Activated gamma-delta T cell treated with Interleukin-2 at 50 U/mL for 16 hours (primary cell): ENCODE data around the gene CYP3A7.
"Not testable (repeated sequence)": the region's sequence is repeated elsewhere in the genome, so short reads cannot be mapped to it uniquely, and the experiment has no call there.

Experiments used
- DNase-seq: peaks from one replicate; pipeline ENCODE4 v3.0.0-alpha.2; 2020

The CYP3A7 gene

DNA sequence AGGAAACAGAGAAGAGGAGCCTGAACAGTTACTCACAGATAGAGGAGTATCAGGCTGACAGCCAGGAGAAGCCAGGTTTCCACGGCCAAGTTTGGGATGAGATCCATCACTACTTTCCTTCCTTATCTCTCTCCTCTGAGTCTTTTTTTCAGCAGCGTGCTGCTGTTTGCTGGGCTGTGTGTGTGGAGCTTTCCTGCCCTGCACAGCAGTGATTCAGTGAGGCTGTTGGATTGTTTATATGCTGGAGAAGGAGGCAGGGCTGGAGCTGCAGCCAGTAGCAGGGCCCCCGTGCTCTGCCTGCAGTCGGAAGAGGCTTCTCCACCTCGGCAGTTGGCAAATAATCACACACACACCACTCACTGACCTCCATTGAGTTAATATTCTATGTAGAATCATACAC lies at the start of gene CYP3A7:
Gene CYP3A7 (minus strand): TSS at position 210 of the 400 bp plus-strand sequence. CDS start 103 bp downstream, at position 107.
- DNase-seq: no peak

DNA sequence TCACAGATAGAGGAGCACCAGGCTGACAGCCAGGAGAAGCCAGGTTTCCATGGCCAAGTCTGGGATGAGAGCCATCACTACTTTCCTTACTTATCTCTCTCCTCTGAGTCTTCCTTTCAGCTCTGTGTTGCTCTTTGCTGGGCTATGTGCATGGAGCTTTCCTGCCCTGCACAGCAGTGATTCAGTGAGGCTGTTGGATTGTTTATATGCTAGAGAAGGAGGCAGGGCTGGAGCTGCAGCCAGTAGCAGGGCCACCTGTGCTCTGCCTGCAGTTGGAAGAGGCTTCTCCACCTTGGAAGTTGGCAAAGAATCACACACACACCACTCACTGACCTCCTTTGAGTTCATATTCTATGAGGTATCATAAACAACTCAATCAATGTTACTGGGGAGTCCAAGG lies 49.0 kb upstream of the CYP3A7 start, which contains the start of gene CYP3A4:
Gene CYP3A4 (minus strand): TSS at position 178 of the 400 bp plus-strand sequence. CDS start 103 bp downstream, at position 75.
- no peak for DNase-seq

DNA sequence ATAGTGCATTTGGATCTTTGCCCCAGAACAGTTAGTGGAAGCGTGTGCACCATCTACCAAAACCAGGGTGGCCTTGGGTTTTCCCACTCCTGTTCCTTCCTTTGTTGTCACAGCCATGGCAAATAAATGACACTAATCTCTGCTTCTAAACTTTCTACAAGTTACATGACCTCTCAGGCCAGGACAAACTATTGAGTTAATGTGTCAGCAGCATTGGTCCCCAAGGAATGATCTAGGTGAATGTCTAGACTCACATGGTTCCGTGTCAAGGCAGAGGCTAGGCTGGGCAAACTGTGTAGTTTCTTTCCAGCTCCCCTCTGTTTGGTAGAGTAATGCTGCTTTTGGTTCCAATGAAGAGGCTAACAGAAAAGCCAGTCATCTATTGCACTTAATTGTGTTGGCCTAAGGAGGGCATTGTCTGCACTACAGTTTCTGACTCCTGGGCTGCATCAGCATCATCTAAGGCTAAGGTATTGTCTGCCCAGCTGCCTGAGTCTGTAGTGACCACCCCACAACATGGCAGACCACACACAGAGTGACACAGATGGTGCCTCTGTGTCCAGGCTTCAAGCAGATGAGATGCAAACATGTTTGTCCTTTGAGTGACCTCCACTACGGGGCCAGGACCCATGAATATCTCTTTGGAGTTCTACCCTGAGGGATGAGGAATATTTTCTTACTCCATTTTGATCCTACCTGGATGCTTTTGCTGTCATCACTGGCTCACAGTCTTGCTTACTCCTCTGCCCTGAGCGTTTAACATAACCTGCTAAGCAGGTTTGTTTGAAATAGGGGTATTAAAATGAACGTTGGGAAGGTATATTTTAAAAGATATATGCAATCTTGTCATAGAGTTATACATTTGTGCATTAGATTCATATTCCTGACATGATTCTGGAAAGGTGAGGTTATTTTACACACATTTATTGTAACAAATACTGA lies 47.3 kb upstream of the CYP3A7 start:
- no peak for DNase-seq

DNA sequence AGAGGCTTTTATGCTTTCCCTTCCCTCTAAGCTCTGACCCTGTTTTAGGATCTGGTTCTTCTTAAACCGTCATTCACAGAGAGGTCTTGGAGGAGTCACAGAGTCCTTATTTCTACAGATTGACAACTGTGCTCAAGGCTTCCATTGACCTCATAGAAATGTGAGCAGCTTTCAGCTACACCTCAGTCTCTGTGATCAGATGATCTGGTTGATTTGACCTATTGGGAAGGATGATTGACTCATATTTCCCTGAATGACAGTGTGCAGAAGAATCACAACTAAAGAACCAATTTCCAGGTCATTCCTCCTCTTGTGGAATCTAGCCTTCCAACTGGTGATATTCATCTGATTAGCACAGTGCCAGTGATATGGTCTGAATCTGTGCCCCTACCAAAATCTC lies 45.6 kb upstream of the CYP3A7 start:
- DNase-seq: no peak

DNA sequence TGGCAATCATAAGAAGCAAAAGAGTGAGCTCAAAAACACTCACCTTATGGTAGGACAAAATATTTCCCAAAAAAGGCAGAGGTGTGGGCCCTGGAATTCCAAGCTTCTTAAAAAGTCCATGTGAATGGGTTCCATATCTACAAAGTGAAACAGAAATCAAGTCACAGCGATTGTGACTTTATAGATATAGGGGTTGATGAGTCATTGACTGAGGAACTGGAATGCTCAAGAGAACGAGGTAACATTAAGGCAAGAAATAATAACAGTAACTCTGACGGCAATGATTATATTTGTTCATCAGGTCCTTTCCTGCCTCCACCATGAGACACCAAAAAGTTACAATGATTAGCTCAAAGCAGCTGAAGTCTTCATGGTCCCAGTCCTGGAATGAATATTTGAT lies 45.0 kb upstream of the CYP3A7 start:
- no peak for DNase-seq

DNA sequence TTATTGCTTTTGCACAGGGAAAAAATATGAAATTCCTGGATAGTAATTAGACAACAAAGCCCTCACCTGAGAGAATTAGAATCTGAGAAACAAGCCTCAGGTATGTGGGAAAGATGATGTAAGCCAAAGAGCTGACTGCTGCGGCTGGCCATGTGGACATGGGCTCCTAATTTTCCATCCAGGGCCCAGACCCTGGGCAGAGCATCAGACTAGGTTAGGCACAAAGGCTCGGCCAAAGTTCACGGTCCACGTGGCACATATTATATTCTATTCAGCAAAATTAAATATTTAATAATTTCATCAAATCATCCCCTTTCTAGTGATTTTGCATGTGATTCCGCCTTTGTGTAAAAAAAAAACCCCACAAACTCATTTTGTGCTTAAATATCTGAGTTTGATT lies 43.9 kb upstream of the CYP3A7 start:
- no peak for DNase-seq

DNA sequence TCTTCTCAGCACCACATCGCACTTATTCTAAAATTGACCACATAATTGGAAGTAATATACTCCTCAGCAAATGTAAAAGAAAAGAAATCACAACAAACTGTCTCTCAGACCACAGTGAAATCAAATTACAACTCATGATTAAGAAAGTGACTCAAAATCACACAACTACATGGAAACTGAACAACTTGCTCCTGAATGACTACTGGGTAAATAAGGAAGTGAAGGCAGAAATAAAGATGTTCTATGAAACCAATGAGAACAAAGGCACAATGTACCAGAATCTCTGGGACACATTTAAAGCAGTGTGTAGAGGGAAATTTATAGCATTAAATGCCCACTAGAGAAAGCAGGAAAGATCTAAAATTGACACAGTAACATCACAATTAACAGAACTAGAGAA lies 38.4 kb upstream of the CYP3A7 start:
- not testable (repeated sequence) for DNase-seq

DNA sequence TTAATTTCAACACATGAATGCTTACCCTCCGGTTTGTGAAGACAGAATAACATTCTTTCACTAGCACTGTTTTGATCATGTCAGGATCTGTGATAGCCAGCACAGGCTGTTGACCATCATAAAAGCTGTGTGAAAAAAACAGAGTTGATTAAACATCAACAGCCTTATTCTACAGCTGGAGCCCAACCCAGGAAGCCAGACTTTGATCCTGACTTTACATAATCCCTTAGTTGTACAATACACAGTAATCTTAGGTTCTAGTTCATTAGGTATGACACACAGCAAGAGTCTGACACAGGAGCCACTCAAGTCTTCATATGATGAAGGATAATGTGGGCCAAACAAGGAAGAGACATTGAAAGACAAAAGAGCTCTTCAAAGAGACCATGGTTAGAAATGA lies 37.6 kb upstream of the CYP3A7 start:
- DNase-seq: no peak

DNA sequence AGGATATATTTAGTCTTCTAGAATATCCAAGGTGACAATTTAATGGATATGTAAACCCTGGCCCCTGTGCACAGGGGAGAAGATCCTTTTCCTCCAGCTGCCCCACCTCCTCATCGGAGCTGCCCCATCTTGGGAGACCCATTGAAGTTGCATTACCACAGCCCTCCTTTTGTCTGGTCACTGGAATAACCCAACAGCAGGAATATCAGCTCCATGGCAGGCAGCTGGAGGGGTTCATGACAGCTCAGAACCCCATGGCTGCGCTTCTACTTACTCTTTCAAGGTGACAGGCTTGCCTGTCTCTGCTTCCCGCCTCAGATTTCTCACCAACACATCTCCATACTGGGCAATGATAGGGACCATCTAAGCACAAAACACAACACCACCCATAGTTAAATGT lies 34.5 kb upstream of the CYP3A7 start:
- DNase-seq: not testable (repeated sequence)

DNA sequence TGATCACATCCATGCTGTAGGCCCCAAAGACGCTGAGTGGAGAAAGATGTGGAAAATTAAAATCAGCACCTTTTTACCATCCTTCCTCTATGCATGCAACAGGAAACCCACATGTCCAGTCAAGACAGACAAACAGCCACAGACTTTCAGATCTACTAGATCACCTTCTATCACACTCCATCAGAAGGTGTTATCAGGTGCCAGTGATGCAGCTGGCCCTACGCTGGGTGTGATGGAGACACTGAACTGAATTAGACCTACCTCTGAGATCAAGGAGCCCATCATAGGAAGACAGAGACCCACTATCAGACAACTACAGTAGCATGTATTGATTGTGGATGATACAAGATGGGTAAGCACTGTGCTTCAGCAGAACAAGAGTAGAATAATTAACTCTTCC lies 33.5 kb upstream of the CYP3A7 start:
- no peak for DNase-seq

DNA sequence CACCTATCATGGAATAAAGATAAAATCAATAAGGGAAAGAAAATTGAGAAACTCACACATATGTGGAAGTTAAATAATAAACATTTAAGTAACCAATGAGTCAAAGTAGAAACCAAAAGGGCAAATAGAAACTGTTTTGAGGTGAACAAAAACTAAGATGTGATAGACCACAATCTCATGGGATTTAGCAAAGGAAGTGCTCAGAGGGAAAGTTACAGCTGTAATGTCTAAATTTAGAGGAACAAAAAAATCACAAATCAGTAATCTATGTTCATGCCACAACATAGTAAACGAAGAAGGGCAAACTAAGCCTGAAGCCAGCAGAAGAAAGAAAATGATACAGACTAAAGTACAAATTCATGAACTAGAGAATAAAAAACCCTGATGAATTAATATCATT lies 32.7 kb upstream of the CYP3A7 start:
- DNase-seq: no peak

DNA sequence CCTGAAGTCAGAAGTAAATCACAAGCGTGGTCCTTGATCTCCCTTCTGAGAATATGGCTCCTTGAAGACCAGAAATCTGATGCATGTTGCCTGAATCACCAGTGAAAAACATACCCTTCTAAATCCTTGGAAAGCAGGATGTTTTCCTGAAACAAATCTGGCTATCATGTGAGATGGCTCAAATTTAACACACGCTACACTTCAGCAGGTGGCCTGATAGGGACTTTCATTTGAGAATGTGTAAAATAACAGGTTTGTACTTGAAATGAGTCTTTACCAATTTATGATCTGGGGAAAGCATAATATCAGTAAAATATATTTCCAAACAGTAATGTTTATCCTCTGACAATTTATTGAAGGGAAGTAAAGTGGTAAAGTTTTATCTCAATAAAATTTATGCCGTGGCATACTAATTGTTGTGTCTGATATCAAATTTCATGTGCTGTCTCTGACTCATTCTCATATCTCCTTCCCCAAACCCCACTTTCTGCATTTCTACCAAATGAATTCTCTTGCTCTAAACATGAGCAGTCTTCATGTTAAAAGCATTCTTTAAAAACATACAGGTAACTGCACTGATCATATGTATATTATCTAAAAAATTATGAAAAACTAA lies 31.6 kb upstream of the CYP3A7 start:
- no peak for DNase-seq

DNA sequence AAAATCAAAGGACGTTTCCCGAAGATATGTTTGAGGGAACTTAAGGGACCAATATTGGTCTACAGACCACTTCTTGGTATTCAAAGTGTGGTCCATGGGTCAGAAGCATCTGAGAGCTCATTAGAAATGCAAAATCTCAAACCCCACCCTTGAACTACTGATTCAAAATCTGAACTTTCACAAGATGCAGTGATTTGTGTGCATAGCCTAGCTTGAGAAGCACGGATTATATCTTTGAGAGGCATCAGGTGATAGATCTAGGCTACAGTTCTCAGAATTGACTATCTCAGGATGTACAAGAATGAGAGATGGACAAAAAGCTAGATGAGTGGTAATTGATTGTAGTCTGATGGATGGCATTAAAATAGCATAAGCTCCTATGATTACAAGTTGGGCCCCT lies 29.5 kb upstream of the CYP3A7 start:
- DNase-seq: no peak

DNA sequence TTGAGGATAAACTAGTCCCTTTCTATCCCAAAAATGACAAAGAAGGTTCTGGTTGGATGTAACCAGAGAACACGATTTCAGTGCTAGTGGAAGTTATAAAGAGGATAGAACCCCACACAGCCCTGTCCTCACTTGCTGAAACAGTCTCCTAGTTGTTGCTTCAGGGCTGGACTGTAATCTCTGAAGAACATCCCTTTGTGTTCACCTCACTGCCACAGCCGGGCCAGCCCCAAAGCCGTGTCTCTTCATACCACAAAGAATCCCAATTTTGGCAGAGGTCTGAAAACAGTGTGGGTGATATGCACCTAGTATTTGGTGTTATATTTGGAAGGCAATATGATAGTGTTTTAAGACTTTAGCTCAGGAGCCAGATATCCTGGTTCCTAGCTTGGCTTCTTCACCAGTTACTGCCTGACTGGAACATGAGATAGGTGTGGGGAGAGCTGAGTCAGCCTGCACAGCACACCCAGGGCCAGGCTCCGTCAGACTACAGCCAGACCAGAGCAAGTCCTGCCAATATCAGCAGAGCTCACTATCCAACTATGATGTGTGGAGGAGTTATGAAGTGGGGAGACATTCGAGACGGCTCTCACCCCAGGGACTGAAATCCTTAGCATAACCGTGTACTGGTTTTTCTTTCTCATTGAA lies 27.8 kb upstream of the CYP3A7 start:
- DNase-seq: no peak

DNA sequence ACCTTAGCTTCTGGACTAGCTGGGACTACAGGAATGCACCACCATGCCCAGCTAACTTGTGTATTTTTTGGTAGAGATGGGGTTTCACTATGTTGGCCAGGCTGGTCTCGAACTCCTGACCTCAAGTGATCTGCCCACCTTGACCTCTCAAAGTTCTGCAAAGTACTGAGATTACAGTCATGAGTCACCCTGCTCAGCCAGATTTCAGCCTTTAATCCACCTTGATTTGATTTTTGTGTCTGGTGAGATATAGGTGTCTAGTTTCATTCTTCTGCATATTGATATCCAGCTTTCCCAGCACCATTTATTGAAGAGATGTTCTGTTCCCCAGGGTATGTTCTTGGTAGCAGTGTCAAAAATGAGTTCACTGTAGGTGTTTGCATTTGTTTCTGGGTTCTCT lies 20.1 kb upstream of the CYP3A7 start:
- no peak for DNase-seq

DNA sequence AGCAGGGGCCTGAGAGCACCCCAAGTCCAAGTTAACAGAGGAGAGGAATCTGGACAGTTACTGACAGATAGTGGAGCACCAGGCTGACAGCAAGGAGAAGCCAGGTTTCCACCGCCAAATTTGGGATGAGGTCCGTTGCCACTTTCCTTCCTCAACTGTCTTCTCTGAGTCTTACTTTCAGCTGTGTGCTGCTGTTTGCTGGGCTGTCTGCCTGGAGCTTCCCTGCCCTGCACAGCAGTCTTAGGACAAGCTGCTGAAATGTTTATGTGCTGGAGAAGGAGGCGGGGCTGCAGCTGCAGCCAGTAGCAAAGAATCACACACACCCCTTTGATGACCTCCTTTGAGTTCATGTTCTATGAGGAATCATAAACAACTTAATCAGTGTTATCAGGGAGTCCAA lies 17.4 kb upstream of the CYP3A7 start:
- DNase-seq: no peak

DNA sequence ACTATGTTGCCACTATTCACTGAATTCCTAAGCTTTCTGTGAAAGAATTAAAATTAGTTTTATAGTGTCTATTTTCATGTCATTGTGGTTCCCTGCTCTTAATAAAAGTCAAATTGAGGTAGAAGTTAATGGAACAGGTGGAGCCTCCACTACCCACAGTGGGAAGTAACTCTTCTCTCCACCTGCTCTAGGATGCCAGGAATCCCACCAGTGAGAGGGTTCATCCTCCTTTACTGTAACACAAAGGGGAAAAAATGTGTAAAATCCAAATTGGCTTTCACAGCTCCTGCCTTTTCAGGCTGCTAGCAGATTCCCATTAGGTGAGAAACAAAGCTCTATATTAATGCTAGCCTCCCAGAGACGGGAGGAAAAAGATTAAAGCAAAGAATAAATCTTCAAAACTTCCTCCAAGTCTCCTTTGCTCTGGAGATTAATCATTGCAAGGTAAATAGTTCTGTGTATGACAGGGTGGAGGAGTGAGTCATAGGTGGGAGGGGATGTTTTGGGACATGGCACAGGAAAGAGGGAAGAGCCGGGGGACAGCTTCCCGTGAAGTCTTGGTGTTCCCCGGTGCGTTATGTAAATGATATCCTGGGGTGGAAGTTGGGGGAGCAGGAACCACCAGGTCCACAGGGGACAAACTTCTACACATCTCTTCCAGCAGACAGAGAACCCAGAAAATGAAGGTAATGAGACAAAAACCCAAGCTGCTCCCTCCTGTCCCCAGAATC lies 16.5 kb upstream of the CYP3A7 start:
- not testable (repeated sequence) for DNase-seq

DNA sequence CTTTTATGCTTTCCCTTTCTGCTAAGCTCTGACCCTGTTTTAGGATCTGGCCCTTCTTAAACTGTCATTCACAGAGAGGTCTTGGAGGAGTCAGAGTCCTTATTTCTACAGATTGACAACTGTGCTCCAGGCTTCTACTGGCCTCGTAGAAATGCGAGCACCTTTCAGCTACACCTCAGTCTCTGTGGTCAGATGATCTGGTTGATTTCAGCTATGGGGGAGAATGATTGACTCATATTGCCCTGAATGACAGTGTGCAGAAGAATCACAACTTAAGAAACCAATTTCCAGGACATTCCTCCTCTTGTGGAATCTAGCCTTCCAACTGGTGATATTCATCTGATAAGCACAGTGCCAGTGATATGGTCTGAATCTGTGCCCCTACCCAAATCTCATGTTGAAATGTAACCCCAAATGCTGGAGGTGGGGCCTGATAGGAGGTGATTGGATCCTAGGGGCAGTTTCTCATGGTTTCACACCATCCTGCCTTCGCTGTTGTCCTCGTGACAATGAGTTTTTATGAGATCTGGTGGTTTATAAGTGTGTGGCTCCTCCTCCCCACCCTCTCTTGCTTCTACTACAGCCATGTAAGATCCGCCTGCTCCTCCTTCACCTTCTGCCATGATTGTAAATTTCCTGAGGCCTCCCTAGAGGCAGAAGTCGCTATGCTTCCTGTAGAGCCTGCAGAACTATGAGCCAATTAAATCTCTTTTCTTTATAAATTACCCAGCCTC lies 14.0 kb upstream of the CYP3A7 start:
- no peak for DNase-seq

DNA sequence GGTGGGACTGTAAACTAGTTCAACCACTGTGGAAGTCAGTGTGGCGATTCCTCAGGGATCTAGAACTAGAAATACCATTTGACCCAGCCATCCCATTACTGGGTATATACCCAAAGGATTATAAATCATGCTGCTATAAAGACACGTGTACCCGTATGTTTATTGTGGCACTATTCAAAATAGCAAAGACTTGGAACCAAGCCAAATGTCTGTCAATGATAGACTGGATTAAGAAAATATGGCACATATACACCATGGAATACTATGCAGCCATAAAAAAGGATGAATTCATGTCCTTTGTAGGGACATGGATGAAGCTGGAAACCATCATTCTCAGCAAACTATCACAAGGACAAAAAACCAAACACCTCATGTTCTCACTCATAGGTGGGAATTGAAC lies 11.9 kb upstream of the CYP3A7 start:
- DNase-seq: not testable (repeated sequence)

DNA sequence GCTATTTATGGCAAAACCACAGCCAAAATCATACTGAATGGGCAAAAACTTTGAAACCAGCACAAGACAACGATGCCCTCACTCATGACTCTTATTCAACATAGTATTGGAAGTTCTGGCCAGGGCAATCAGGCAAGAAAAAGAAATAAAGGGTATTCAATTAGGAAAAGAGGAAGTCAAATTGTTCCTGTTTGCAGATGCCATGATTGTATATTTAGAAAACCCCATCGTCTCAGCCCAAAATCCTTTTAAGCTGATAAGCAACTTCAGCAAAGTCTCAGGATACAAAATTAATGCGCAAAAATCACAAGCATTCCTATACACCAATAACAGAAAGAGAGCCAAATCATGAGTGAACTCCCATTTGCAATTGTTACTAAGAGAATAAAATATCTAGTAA lies 10.4 kb upstream of the CYP3A7 start:
- DNase-seq: not testable (repeated sequence)

DNA sequence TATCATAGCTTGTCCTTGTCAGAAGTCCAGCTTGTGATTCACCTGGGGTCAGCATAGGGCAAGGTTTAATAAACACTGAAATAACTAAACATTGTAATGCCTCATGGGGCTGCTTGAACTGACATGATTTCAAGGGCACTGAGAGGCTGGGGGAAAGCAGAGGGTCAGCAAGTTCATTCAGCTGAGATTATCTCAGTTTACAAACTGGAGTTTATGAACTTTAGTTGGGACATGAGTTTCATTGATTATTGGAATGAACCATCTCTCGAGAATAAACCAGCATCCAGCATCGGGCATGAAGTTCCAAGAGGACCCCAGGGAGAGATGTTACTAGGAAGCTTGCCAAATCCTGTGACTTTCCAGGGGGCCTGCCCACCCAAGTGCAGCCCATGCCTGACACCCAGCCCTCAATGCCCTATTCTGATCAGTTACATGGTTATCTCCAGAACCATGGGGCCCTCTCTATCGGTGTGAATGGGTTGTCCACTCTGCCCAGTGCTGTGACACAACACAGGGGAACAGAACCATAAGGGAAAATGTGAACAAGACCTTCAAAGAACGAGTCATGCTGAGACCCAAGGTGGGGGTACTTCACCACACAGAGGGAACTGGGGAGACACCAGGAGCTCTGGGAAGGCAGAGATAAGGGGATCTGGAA lies 7.9 kb upstream of the CYP3A7 start:
- no peak for DNase-seq

DNA sequence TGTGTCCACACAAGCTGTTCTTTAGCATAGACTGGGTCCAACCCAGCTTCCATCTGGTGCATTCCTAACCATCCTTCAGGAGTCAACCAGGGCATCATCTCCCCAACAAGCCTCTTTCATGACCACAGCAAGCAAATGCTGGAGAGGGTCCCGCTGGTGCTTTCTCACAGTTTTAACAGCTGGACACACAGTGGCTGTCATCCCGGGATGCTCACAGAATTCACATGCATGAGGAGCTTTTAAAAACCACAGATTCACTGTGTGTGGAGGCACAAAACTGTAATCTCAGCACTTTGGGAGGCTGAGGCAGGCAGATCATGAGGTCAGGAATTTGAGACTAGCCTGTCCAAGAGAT lies 6.4 kb upstream of the CYP3A7 start:
- no peak for DNase-seq
